Gastrocnemius medialis (tissue), 4 donors: ENCODE data around the gene TNS1. TPM values are rescaled to one million over a fixed set of nuclear protein-coding genes. Genes with fewer than 3 reads are reported as not detected.
A peak's percentile ranks its signal among the peaks of the same experiment; 100 is the strongest.

Source experiments
- ATAC-seq, 2 donors: fragments of 150-250 bp; one replicate each; pipeline ENCODE4 v1.9.1; 2016
- DNase-seq, 2 donors: peaks; one replicate each; pipeline ENCODE4 v3.0.0-alpha.2; 2019
- H3K27ac ChIP-seq, 4 donors: fragments of 200-600 bp; sonication (generic); 1 replicate in 1 of 4; 2 replicates in 3 of 4; pipeline ENCODE4 v1.5.1; 2016 to 2018; ENCODE audit warnings: mild to moderate bottlenecking in 2 of 4, moderate library complexity in 1 of 4
- H3K27me3 ChIP-seq, 3 donors: fragments of 200-600 bp; sonication (generic) in 2 of 3; 1 replicate in 1 of 3; 2 replicates in 2 of 3; pipeline versions ENCODE4 v1.5.1 to v1.6.0; 2016 to 2019; ENCODE audit warnings: mild to moderate bottlenecking in 1 of 3, moderate library complexity in 1 of 3
- H3K36me3 ChIP-seq, 2 donors: fragments of 200-600 bp; sonication (generic) in 1 of 2; one replicate each; pipeline ENCODE4 v1.5.1; 2017 to 2018
- H3K4me1 ChIP-seq, 2 donors: fragments of 200-600 bp; sonication (generic) in 1 of 2; one replicate each; pipeline ENCODE4 v1.5.1; 2016 to 2017; ENCODE audit warnings: mild to moderate bottlenecking in 2 of 2
- H3K4me3 ChIP-seq, 4 donors: fragments of 200-600 bp; sonication (generic) in 3 of 4; 1 replicate in 1 of 4; 2 replicates in 3 of 4; pipeline ENCODE4 v1.5.1; 2016 to 2019; ENCODE audit warnings: mild to moderate bottlenecking in 2 of 4
- H3K9me3 ChIP-seq, 3 donors: fragments of 200-600 bp; sonication (generic) in 2 of 3; 1 replicate in 1 of 3; 2 replicates in 2 of 3; pipeline ENCODE4 v1.5.1; 2016 to 2019
- POLR2A ChIP-seq, 2 donors: fragments of 450-650 bp; IDR thresholded peaks; one replicate each; pipeline ENCODE4 v1.6.1; 2017; ENCODE audit warnings: antibody characterized with exemption in 2 of 2, mild to moderate bottlenecking in 2 of 2, moderate library complexity in 2 of 2
- in situ Hi-C, 4 donors: fragments of 200-750 bp; cut with MboI; loops; one replicate each; pipeline versions ENCODE4 v1.15.0 to v1.8.0; 2017; ENCODE audit warnings: low sequenced_read_pairs in 4 of 4
- intact Hi-C: fragments of 100-400 bp; cut with DNase I; formaldehyde crosslinking; loops from one replicate; pipeline ENCODE4 v1.15.1; 2023; ENCODE audit warnings: low total_unique reads
- total RNA-seq, 4 donors: library from RNA; depleted of rRNA; stranded (reverse); fragments of >200 nt; gene quantifications; one replicate each; pipeline versions ENCODE4 v1.1.0 to v1.2.3, GENCODE V29; 2016
- TF ChIP-seq, protein P1 (sequence below), 5 experiments: fragments of 450-650 bp in 3 of 5; fragments of 200-600 bp in 2 of 5; sonication (generic) in 2 of 5; IDR thresholded peaks in 4 of 5; conservative IDR thresholded peaks in 1 of 5; 1 replicate in 4 of 5; 2 replicates in 1 of 5; pipeline ENCODE4 v1.5.1; 2016 to 2019; ENCODE audit warnings: antibody characterized with exemption in 5 of 5, mild to moderate bottlenecking in 3 of 5, moderate library complexity in 3 of 5

TNS1 gene
- total RNA-seq, 4 donors from 2014 or later = 407 to 670 (median 484) TPM

DNA sequence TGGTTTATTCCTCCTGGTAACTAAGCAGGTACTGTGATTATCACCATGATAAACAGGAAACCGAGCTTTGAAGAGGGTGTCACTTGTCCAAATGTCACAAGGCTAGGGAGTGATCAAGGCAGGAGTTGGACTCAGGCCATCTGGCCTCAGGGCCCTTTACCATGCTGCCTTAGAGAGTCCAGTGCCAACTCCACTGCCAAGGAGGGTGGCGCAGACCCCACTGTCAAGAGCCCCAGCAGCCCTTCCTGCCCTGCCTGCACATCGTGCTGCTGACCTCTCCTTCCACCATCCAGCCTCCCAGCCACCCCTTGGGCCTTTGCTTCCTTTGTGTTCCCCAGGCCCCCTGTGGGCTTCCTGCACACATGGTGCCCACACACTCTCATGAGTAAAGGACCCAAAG is 48.3 kb downstream of the TNS1 start:
- intact Hi-C loops = no loop called here
- Histone ChIP-seq H3K36me3 (no peaks in the 10 kb centered on the region), H3K4me3 (no peak overlapping the region), H3K9me3 (no peaks in the 10 kb centered on the region), H3K27ac (peak overlapping the region; percentile 72 to 82 (median 77)), H3K27me3 (no peaks in the 10 kb centered on the region), H3K4me1 (peaks cover 48 to 72% of the 10 kb centered on the region in 2 donors)
- TF ChIP-seq, protein P1, sequence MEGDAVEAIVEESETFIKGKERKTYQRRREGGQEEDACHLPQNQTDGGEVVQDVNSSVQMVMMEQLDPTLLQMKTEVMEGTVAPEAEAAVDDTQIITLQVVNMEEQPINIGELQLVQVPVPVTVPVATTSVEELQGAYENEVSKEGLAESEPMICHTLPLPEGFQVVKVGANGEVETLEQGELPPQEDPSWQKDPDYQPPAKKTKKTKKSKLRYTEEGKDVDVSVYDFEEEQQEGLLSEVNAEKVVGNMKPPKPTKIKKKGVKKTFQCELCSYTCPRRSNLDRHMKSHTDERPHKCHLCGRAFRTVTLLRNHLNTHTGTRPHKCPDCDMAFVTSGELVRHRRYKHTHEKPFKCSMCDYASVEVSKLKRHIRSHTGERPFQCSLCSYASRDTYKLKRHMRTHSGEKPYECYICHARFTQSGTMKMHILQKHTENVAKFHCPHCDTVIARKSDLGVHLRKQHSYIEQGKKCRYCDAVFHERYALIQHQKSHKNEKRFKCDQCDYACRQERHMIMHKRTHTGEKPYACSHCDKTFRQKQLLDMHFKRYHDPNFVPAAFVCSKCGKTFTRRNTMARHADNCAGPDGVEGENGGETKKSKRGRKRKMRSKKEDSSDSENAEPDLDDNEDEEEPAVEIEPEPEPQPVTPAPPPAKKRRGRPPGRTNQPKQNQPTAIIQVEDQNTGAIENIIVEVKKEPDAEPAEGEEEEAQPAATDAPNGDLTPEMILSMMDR (IDR thresholded peaks at IDR 0.05 in 4 of 5, conservative IDR thresholded peaks at IDR 0.05 in 1 of 5) = no peak
- no peak for TF ChIP-seq POLR2A (IDR thresholded peaks at IDR 0.05)
- peak in 1 of 2 donors; percentile 15 for ATAC-seq
- in situ Hi-C loops = no loop called here
- DNase-seq = no peak

DNA sequence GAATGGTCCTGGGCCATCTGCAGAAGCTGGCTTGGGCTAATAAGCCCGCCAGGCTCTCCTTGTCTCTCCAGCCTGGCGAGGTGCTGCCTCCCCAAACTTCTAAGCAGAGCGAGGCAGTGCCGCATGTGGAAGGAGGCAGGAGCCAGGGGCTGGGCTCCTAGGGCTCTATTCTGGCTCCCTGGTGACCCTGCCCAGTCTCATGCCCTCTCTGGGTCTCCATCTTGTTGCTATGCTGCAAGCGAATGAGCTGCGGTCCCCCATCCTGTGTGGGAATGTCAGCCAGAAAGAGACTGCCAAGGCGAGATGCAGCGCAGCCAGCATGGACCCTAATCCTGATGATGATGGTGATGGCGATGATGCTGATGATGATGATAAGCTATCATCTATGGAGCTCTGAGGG is 48.7 kb downstream of the TNS1 start:
- in situ Hi-C loops = no loop called here
- Histone ChIP-seq H3K9me3 (no peaks in the 10 kb centered on the region), H3K27ac (peak overlapping the region; percentile 72 to 82 (median 77)), H3K4me1 (peaks cover 48 to 73% of the 10 kb centered on the region in 2 donors), H3K27me3 (no peaks in the 10 kb centered on the region), H3K4me3 (no peak overlapping the region), H3K36me3 (no peaks in the 10 kb centered on the region)
- DNase-seq (no peak), ATAC-seq (no peak)
- TF ChIP-seq, protein P1 (IDR thresholded peaks at IDR 0.05 in 4 of 5, conservative IDR thresholded peaks at IDR 0.05 in 1 of 5) = no peak
- intact Hi-C loops = no loop called here

DNA sequence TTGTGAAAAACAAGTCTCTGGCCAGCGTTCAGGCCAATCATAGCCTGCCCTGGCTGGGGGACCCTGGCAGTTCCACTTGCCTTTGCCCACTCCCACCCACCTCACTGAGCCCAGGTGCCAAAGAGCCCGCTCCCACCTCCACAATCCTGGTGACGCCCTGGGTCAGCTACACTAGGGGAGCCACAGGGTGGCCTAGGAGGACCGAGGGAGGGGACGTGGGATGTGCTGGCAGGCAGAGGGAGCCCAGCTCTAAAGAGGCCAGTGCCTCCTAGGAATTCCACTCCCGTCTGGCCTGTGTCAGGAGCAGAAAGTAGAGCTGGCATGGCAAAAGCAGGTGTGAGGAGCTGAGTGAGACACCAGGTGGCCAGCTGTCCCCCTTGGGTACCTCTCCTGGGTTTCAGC is 49.3 kb downstream of the TNS1 start:
- intact Hi-C loops (no loop called here), in situ Hi-C loops (no loop called here)
- no peak for ATAC-seq
- H3K4me1 ChIP-seq = peaks cover 48 to 77% of the 10 kb centered on the region in 2 donors
- TF ChIP-seq POLR2A (IDR thresholded peaks at IDR 0.05) = no peak
- TF ChIP-seq, protein P1 (IDR thresholded peaks at IDR 0.05 in 4 of 5, conservative IDR thresholded peaks at IDR 0.05 in 1 of 5) = peak in 1 of 5 experiments; percentile 11
- no peak overlapping the region for H3K4me3 ChIP-seq
- H3K9me3 ChIP-seq = no peaks in the 10 kb centered on the region
- H3K27ac ChIP-seq = peak overlapping the region; percentile 72 to 82 (median 77)
- H3K36me3 ChIP-seq = no peaks in the 10 kb centered on the region
- no peak for DNase-seq
- H3K27me3 ChIP-seq = no peaks in the 10 kb centered on the region

DNA sequence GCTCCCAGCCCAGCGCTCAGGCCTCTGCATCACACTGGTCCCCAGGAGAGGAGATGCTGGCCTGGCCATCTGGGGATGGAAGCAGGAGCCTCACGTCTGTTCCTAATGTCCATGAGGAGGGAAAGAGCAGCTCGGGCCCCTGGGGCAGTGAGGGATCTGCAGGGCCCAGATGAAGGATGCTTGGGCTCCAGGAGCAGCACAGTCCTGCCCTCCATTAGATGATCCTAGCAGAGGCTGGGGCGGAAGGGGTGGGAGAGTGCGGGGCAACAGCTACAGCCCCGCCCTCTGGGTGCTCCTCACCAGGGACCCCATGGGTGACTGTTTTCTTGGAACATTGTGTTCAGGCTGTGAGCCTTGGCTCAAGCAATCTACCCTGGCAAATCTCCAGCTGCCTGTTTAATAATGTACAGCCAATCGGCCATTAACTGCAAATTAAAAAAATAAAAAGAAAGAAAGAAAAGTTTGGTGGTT is 49.7 kb downstream of the TNS1 start:
- intact Hi-C loops (no loop called here), in situ Hi-C loops (no loop called here)
- peaks cover 53 to 81% of the 10 kb centered on the region in 2 donors for H3K4me1 ChIP-seq
- TF ChIP-seq POLR2A (IDR thresholded peaks at IDR 0.05) = peak in 1 of 2 donors; percentile 6
- TF ChIP-seq, protein P1 (IDR thresholded peaks at IDR 0.05 in 4 of 5, conservative IDR thresholded peaks at IDR 0.05 in 1 of 5) = no peak
- no peaks in the 10 kb centered on the region for H3K36me3 ChIP-seq
- no peaks in the 10 kb centered on the region for H3K9me3 ChIP-seq
- ATAC-seq (peak; percentile 18 to 49), DNase-seq (no peak)
- peak overlapping the region; percentile 72 to 82 (median 77) for H3K27ac ChIP-seq
- H3K27me3 ChIP-seq = no peaks in the 10 kb centered on the region
- no peak overlapping the region for H3K4me3 ChIP-seq

DNA sequence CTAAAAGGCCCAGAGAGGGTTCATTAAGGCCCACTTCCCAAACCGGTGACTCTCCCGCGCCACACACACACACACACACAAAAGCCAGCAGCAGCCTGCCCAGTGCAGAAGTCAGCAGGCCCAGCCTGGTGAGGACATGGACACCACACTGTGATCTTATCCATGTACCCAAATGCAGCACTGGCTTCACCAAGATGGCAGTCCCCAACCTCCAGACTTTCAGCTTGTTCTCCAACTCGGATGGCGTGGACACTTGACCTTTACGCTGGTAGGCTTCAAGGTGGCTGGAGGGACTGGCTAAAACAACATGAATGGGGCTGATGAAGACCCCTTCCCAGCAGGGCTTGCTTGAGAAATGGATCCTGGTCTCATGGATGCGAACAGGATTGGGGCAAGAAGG is 50.4 kb downstream of the TNS1 start:
- Histone ChIP-seq H3K4me3 (no peak overlapping the region), H3K9me3 (no peaks in the 10 kb centered on the region), H3K36me3 (no peaks in the 10 kb centered on the region), H3K27me3 (no peaks in the 10 kb centered on the region), H3K27ac (peak overlapping the region; percentile 66 to 82 (median 77)), H3K4me1 (peaks cover 53 to 79% of the 10 kb centered on the region in 2 donors)
- ATAC-seq (no peak), DNase-seq (no peak)
- TF ChIP-seq, protein P1 (IDR thresholded peaks at IDR 0.05 in 4 of 5, conservative IDR thresholded peaks at IDR 0.05 in 1 of 5) = no peak
- TF ChIP-seq POLR2A (IDR thresholded peaks at IDR 0.05) = no peak
- in situ Hi-C loops (no loop called here), intact Hi-C loops (no loop called here)
